Colonic mucosa (tissue), 4 donors: Measurements from ENCODE around the gene GFOD1. TPM values are rescaled to one million over a fixed set of nuclear protein-coding genes. Genes with fewer than 3 reads are reported as not detected.
A peak's percentile ranks its signal among the peaks of the same experiment; 100 is the strongest.

Source experiments
- DNase-seq: peaks from one replicate; pipeline ENCODE4 v3.0.0-alpha.2; 2020
- H3K27ac ChIP-seq: fragments of 200-600 bp; one replicate; pipeline ENCODE4 v1.8.0; 2021
- H3K27me3 ChIP-seq: fragments of 200-600 bp; one replicate; pipeline ENCODE4 v1.8.0; 2021
- H3K36me3 ChIP-seq: fragments of 200-600 bp; one replicate; pipeline ENCODE4 v1.8.0; 2021
- H3K4me1 ChIP-seq: fragments of 200-600 bp; one replicate; pipeline ENCODE4 v1.8.0; 2021; ENCODE audit warnings: mild to moderate bottlenecking
- H3K4me3 ChIP-seq: fragments of 200-600 bp; one replicate; pipeline ENCODE4 v1.8.0; 2021
- H3K9ac ChIP-seq, 2 donors: one replicate each; pipeline ENCODE4 v1.7.0; 2013; ENCODE audit warnings: control low read depth in 2 of 2, low read depth in 2 of 2, low read length in 2 of 2
- H3K9me3 ChIP-seq: fragments of 200-600 bp; one replicate; pipeline ENCODE4 v1.8.0; 2021
- intact Hi-C: fragments of 100-400 bp; cut with DNase I; formaldehyde crosslinking; loops from one replicate; pipeline ENCODE4 v1.14.1; 2022
- total RNA-seq, 2 donors: library from RNA; stranded (reverse); fragmentation: NEBNext Ultra II Directional in 1 of 2; extraction: Animal tissue kit (Norgen Biotek cat#: 25700) in 1 of 2; gene quantifications; one replicate each; pipeline ENCODE4 v1.2.1, GENCODE V29; 2021
- TF ChIP-seq, protein P1 (sequence below): fragments of 200-600 bp; IDR thresholded peaks from one replicate; pipeline ENCODE4 v1.8.0; 2022; ENCODE audit warnings: antibody characterized with exemption, mild to moderate bottlenecking
- donor health status: healthy.
- donor health status: DM: no; HTN: no; CAD: no.
- donor health status: DM: no; HTN: no; CAD: no.

Gene GFOD1
- total RNA-seq, 2 donors from 2014 or later, result 6.9 to 7.6 TPM

DNA sequence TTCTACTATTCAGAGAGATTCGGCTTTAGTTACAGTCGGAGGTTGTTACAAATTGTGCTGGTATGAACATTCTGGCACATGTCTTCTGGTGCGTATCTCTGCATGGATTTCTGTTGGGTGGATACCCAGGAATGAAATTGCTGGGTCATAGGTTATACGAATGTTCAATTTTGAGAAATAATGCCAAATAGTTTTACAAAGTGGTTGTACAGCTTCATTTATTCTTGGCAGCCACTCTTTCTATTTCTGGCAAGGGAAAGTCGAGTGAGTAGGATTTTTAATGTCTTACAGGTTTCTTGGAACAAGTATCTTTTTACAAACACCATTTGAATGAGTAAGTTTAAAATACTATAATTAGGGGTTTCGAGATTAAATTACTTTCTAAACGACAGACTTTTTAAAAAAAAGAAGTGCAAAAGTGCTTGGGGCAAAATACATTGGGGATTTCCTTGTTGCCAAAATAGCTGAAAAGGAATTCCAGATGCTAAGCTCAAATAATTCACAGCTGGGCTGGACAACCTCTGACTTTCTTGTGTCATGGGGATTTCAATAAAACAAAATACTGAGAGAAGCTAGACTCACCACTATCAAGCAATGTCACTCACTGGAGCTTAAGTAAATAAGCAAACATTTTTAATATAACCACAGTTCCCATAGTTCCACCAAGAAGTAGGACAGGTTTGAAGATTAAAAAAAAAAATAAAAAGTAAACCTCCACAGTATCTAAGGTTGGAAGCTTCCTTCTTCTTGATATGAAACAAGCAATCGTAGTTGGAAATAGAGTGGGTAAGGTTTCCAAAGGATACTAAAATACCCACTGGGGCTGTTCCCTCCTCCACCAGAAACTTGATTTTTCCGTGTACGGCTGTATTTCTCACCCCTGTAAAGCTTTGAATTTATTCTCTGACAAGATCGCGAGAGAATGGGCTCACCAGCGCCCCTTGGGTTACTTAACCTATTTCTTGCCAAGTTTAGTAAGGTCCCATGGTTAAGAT lies 21.6 kb upstream of the GFOD1 start:
- peak; percentile 11 for DNase-seq
- Histone ChIP-seq H3K36me3 (no peaks in the 10 kb centered on the region), H3K4me3 (no peak overlapping the region), H3K9ac (no peak overlapping the region), H3K4me1 (no peaks in the 10 kb centered on the region), H3K27ac (no peak overlapping the region), H3K9me3 (no peaks in the 10 kb centered on the region), H3K27me3 (no peaks in the 10 kb centered on the region)
- TF ChIP-seq, protein P1, sequence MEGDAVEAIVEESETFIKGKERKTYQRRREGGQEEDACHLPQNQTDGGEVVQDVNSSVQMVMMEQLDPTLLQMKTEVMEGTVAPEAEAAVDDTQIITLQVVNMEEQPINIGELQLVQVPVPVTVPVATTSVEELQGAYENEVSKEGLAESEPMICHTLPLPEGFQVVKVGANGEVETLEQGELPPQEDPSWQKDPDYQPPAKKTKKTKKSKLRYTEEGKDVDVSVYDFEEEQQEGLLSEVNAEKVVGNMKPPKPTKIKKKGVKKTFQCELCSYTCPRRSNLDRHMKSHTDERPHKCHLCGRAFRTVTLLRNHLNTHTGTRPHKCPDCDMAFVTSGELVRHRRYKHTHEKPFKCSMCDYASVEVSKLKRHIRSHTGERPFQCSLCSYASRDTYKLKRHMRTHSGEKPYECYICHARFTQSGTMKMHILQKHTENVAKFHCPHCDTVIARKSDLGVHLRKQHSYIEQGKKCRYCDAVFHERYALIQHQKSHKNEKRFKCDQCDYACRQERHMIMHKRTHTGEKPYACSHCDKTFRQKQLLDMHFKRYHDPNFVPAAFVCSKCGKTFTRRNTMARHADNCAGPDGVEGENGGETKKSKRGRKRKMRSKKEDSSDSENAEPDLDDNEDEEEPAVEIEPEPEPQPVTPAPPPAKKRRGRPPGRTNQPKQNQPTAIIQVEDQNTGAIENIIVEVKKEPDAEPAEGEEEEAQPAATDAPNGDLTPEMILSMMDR, result no peak
- intact Hi-C loops, result no loop called here

DNA sequence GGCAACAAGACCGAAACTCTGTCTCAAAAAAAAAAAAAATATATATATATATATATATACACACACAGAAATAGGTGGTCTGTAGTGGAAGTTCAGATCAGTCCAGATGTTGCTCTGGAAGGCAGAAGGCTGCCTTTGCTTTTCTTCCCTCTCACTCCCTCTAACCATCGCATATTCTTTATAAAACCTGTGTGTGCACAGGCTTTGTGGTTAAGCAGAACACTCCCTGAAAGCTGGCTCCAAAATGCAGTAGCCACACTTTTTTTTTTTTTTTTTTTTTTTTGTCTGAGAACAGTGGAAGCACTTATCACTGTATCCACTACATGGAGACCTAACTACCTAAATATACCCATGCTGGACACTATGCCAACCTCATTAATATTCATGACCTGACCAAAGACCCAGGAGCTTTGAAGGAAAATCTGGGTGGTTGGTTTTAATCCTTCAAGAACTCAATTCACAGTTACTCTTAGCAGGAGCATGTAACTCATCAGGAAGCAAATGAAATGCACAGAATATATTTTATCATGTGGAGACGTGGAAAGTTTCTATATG lies 20.0 kb upstream of the GFOD1 start:
- no peaks in the 10 kb centered on the region for H3K27me3 ChIP-seq
- H3K9ac ChIP-seq, result no peak overlapping the region
- H3K9me3 ChIP-seq, result no peaks in the 10 kb centered on the region
- DNase-seq, result no peak
- H3K4me1 ChIP-seq, result no peaks in the 10 kb centered on the region
- TF ChIP-seq, protein P1, result no peak
- no peak overlapping the region for H3K4me3 ChIP-seq
- no peaks in the 10 kb centered on the region for H3K36me3 ChIP-seq
- H3K27ac ChIP-seq, result no peak overlapping the region
- intact Hi-C loops, result no loop called here

DNA sequence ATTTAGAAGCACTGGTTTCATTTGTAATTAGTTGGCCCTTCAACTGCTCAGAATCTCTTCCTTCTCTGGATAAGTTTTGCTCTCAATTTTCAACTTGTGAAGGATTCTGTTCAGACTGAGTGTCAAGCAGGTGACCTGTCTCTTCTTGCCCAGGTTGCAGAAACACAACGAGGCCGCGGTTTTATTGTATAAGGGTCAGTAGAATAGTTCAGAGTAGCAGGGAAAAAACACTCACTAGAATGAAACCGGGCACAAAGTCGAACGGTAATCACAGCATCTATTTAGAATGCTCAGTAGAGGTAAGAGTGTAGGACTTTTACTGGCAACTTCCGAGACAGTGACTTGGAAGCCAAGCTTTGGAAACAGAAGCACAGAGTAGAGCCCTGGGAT lies 17.9 kb upstream of the GFOD1 start:
- no peak overlapping the region for H3K27ac ChIP-seq

DNA sequence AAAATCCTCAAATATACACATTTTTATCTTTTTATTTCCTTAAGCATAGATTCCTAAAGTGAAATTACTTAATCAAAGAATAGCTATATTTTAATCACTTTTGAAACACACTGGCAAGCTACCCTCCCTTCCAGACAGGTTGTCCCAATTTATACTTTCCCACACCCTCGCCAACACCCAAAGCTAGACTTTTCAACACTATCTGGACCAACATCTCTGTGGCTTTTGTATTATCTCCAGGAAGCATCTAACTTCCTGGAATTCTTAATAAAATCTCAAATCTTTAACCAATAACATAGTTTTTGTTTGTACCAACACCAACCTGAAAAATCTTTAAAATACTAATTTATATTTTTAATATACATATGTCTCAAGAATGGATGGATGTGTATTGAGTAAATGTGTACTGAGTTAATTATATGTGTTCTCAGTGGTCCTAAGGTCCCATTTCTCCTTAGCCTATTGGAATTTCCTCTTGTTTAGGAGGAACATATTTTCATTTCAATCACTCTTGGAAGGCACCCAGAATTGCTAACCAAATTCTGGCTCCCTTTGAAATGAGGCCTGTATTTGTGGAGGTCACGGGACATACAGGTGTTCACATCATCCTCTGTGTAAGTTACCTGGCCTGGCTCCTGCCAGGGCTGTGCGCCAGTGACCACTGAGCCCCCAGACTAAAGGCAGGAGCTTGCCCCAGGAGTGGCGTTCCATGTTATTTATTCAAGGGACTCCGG lies 17.4 kb upstream of the GFOD1 start:
- Histone ChIP-seq H3K4me3 (no peak overlapping the region), H3K4me1 (no peaks in the 10 kb centered on the region), H3K36me3 (no peaks in the 10 kb centered on the region), H3K9me3 (no peaks in the 10 kb centered on the region), H3K27ac (no peak overlapping the region), H3K27me3 (no peaks in the 10 kb centered on the region), H3K9ac (no peak overlapping the region)
- DNase-seq, result peak; percentile 14
- intact Hi-C loops, result no loop called here
- TF ChIP-seq, protein P1, result no peak

More for the DNA sequence above, 17.9 kb upstream of the GFOD1 start:
- intact Hi-C loops, result no loop called here
- peak; percentile 16 for DNase-seq
- H3K27me3 ChIP-seq, result no peaks in the 10 kb centered on the region
- TF ChIP-seq, protein P1, result no peak
- no peaks in the 10 kb centered on the region for H3K36me3 ChIP-seq
- no peaks in the 10 kb centered on the region for H3K4me1 ChIP-seq
- no peaks in the 10 kb centered on the region for H3K9me3 ChIP-seq
- H3K4me3 ChIP-seq, result no peak overlapping the region
- H3K9ac ChIP-seq, result no peak overlapping the region

DNA sequence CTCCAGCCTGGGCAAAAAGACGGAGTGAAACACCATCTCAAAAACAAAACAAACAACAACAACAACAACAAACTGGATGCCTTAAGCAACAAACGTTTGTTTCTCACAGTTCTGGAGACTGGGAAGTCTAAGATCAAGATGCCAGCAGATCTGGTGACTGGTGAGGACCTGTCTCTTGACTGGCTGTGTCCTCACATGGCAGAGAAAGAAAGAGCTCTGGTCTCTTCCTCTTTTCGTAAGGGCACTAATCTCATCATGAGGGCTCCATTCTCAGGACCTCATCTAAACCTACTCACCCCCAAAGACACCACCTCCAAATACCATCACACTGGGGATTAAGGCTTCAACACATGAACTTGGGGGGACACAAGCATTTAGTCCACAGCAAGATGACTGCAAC lies 13.5 kb upstream of the GFOD1 start:
- Histone ChIP-seq H3K36me3 (no peaks in the 10 kb centered on the region), H3K4me3 (no peak overlapping the region), H3K27me3 (no peaks in the 10 kb centered on the region), H3K4me1 (no peaks in the 10 kb centered on the region), H3K9ac (no peak overlapping the region), H3K27ac (peak overlapping the region; percentile 51), H3K9me3 (no peaks in the 10 kb centered on the region)
- peak; percentile 11 for DNase-seq
- TF ChIP-seq, protein P1, result no peak
- intact Hi-C loops, result no loop called here
